ENCODE results near the gene TNRC18.

DNA sequence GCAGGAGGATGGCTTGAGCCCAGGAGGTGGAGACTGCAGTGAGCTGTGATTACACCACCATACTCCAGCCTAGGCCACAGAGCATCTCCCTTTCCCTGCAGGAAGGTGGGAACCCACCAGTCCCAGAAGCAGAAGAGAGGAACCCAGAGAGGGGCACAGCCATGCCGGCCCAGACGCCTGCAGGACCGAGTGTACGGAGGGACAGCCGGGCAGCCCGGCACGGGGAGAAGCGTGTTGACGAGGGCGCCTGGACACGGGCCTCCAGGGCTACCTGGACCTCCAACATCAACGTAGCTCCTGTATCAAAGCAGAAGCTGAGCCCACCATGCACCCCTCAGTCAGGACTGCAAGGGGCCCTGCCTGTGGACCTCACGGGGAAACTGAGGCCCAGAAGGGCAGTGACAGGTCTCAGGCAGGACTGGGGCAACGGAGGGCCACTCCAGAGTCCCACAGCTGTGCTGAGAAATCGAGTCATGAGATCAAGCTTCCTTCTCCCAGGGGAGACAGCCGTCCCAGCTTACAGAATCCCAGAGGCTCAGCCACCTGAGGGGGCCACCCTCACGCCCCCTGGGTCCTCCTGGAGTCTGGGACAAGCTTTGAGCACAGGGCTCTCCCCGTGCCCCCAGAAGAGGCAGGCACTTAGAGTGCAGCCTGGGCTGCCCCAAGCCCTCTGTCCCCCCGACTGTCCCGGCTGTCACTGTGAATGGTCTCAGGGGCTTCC is 43.1 kb downstream of the TNRC18 start:
- TF ChIP-seq EZH2 (IDR thresholded peaks at IDR 0.05; ENCODE audit: insufficient read depth, poor library complexity, severe bottlenecking) (no peak), EZH2phosphoT487 (IDR thresholded peaks at IDR 0.05; ENCODE audit: insufficient read depth, low read depth) (no peak)

All from GM23248 (cell line).